ENCODE results near the gene PKD1.

The PKD1 gene

DNA sequence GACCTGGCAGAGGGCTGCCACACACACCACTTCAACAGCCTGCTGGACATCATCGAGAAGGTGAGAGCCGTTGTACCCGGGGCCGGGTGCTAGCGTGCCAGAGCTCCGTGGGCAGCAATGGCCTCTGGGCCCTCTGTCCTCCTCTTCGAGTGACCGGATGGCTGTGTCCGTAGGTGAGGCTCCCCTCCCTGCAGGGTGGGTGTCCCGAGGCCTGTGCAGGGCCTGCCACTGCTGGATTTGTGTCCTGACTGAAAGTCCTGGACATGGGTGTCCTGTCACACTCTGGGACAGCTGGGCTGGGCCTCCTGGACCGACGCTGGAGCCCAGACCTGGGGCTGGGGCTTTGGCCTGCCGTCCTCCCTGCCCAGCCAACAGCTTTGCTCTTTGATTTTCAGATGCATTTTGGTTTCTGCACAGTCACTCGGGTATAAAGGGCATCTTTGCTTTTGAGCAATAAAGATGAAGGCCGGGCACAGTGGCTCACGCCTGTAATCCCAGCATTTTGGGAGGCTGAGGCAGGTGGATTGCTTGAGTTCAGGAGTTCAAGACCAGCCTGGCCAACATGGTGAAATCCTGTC is 71.2 kb downstream of the PKD1 start:
- Histone ChIP-seq H3K4me3 (ENCODE audit: low read length in 2 of 2) (no peak overlapping the region), H3K27me3 (ENCODE audit: control insufficient read depth in 1 of 2, insufficient read depth in 2 of 2, low read length in 2 of 2) (no peaks in the 10 kb centered on the region), H3K27ac (ENCODE audit: low read length) (no peak overlapping the region), H3K4me1 (ENCODE audit: control insufficient read depth, insufficient read depth, low read length) (no peaks in the 10 kb centered on the region), H3K36me3 (ENCODE audit: control insufficient read depth in 2 of 2, insufficient read depth in 2 of 2, low read length in 2 of 2) (peaks cover 27 to 44% of the 10 kb centered on the region in 2 donors), H3K9me3 (ENCODE audit: control insufficient read depth in 2 of 2, low read length in 2 of 2) (no peaks in the 10 kb centered on the region), H3K9ac (ENCODE audit: low read length in 2 of 2) (no peak overlapping the region)

DNA sequence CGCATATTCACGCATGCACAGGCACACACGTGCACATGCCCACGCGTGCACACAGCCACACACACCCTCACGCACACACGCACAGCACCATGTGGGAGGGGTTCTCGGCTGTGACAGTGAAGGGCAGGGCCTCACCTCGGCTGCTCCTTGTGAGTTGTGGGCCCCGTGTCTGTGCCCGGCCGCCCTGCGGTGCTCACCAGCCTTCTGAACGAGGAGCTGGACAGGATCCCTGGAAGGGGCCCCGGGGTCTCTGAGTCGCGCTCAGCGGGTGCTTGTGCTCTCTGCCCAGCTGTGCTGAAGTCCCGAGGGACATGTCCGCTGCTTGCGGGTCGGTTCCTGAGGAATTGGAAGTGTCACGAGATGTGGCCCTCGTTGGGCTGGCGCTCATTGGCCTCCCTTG is 71.8 kb downstream of the PKD1 start:
- H3K9me3 ChIP-seq (ENCODE audit: control insufficient read depth in 2 of 2, low read length in 2 of 2) = no peaks in the 10 kb centered on the region
- H3K27me3 ChIP-seq (ENCODE audit: control insufficient read depth in 1 of 2, insufficient read depth in 2 of 2, low read length in 2 of 2) = no peaks in the 10 kb centered on the region
- H3K36me3 ChIP-seq (ENCODE audit: control insufficient read depth in 2 of 2, insufficient read depth in 2 of 2, low read length in 2 of 2) = peaks cover 27 to 42% of the 10 kb centered on the region in 2 donors
- H3K4me1 ChIP-seq (ENCODE audit: control insufficient read depth, insufficient read depth, low read length) = no peaks in the 10 kb centered on the region
- H3K27ac ChIP-seq (ENCODE audit: low read length) = no peak overlapping the region
- H3K9ac ChIP-seq (ENCODE audit: low read length in 2 of 2) = no peak overlapping the region
- no peak overlapping the region for H3K4me3 ChIP-seq (ENCODE audit: low read length in 2 of 2)

GRCh38 chr16:2062801-2063200 is 72.9 kb downstream of the PKD1 start:
- Histone ChIP-seq H3K27me3 (ENCODE audit: control insufficient read depth in 1 of 2, insufficient read depth in 2 of 2, low read length in 2 of 2) (no peaks in the 10 kb centered on the region), H3K9me3 (ENCODE audit: control insufficient read depth in 2 of 2, low read length in 2 of 2) (no peaks in the 10 kb centered on the region), H3K4me1 (ENCODE audit: control insufficient read depth, insufficient read depth, low read length) (no peaks in the 10 kb centered on the region), H3K36me3 (ENCODE audit: control insufficient read depth in 2 of 2, insufficient read depth in 2 of 2, low read length in 2 of 2) (peaks cover 20 to 48% of the 10 kb centered on the region in 2 donors), H3K4me3 (ENCODE audit: low read length in 2 of 2) (no peak overlapping the region), H3K27ac (ENCODE audit: low read length) (no peak overlapping the region), H3K9ac (ENCODE audit: low read length in 2 of 2) (no peak overlapping the region)

DNA sequence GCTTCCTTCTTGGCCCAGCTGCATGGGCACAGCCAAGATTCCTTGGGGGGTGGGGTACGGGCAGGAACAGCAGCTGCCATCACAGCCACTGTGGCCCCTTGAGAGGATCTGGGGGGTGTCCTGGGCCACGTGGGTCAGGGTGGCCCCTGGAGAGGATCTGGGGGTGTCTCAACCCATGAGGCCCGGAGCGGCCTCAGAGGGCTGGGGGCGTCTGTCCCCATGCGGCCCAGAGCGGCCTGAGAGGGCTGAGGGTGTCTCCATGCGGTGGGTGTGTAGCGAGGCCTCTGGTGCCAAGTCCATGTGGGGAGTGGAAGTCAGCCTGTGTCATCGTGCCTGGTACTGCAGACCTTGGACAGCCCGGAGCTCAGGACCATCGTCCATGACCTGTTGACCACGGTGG is 74.2 kb downstream of the PKD1 start:
- no peaks in the 10 kb centered on the region for H3K9me3 ChIP-seq (ENCODE audit: control insufficient read depth in 2 of 2, low read length in 2 of 2)
- peaks cover 2% of the 10 kb centered on the region for H3K4me1 ChIP-seq (ENCODE audit: control insufficient read depth, insufficient read depth, low read length)
- peaks cover 24 to 48% of the 10 kb centered on the region in 2 donors for H3K36me3 ChIP-seq (ENCODE audit: control insufficient read depth in 2 of 2, insufficient read depth in 2 of 2, low read length in 2 of 2)
- H3K4me3 ChIP-seq (ENCODE audit: low read length in 2 of 2) = no peak overlapping the region
- H3K9ac ChIP-seq (ENCODE audit: low read length in 2 of 2) = no peak overlapping the region
- no peak overlapping the region for H3K27ac ChIP-seq (ENCODE audit: low read length)
- no peaks in the 10 kb centered on the region for H3K27me3 ChIP-seq (ENCODE audit: control insufficient read depth in 1 of 2, insufficient read depth in 2 of 2, low read length in 2 of 2)

DNA sequence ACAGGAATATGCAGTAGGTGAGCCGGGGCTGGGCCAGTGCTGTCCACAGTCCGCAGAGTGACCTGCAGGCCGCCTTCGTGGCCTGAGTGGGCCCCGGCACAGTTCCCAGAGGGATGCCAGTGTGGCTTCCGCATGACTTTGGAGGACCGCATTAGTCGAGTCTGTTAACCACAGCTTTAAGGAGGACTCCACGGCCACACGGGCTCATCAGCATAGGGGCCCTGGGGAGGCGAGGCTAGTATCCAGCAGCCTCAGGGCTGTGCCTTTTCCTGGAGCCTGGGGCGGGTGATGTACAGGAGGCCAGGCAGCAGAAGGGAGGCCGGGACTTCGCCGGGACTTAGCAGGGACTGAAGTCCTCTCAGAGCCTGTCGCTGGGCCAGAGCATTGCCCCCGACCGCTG is 74.7 kb downstream of the PKD1 start:
- Histone ChIP-seq H3K27me3 (ENCODE audit: control insufficient read depth in 1 of 2, insufficient read depth in 2 of 2, low read length in 2 of 2) (no peaks in the 10 kb centered on the region), H3K4me1 (ENCODE audit: control insufficient read depth, insufficient read depth, low read length) (peaks cover 2% of the 10 kb centered on the region), H3K36me3 (ENCODE audit: control insufficient read depth in 2 of 2, insufficient read depth in 2 of 2, low read length in 2 of 2) (peaks cover 22 to 48% of the 10 kb centered on the region in 2 donors), H3K9ac (ENCODE audit: low read length in 2 of 2) (no peak overlapping the region), H3K9me3 (ENCODE audit: control insufficient read depth in 2 of 2, low read length in 2 of 2) (no peaks in the 10 kb centered on the region), H3K4me3 (ENCODE audit: low read length in 2 of 2) (no peak overlapping the region), H3K27ac (ENCODE audit: low read length) (no peak overlapping the region)

- Histone ChIP-seq H3K9me3 (ENCODE audit: control insufficient read depth in 2 of 2, low read length in 2 of 2) (no peaks in the 10 kb centered on the region), H3K4me1 (ENCODE audit: control insufficient read depth, insufficient read depth, low read length) (peaks cover 2% of the 10 kb centered on the region), H3K27me3 (ENCODE audit: control insufficient read depth in 1 of 2, insufficient read depth in 2 of 2, low read length in 2 of 2) (no peaks in the 10 kb centered on the region), H3K4me3 (ENCODE audit: low read length in 2 of 2) (no peak overlapping the region), H3K36me3 (ENCODE audit: control insufficient read depth in 2 of 2, insufficient read depth in 2 of 2, low read length in 2 of 2) (peaks cover 19 to 42% of the 10 kb centered on the region in 2 donors), H3K9ac (ENCODE audit: low read length in 2 of 2) (no peak overlapping the region), H3K27ac (ENCODE audit: low read length) (no peak overlapping the region)
Measured at GRCh38 chr16:2060346-2060745, 75.4 kb downstream of the PKD1 start.

DNA sequence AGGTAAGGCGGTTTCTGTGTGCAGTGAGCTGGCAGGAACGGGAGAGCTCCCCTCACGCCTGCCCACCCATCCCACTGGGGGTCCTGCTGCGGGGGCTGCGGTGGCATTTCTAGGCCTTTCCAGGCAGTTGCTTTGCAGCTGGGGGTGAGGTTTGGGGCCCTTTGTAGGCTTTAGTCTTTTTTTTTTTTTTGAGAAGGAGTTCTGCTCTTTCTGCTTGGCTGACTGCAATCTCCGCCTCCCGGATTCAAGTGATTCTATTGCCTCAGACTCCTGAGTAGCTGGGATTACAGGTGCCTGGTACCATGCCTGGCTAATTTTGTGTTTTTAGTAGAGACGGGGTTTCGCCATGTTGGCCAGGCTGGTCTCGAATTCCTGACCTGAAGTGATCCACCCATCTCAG is 76.8 kb downstream of the PKD1 start:
- H3K27me3 ChIP-seq (ENCODE audit: control insufficient read depth in 1 of 2, insufficient read depth in 2 of 2, low read length in 2 of 2) = no peaks in the 10 kb centered on the region
- no peak overlapping the region for H3K4me3 ChIP-seq (ENCODE audit: low read length in 2 of 2)
- H3K36me3 ChIP-seq (ENCODE audit: control insufficient read depth in 2 of 2, insufficient read depth in 2 of 2, low read length in 2 of 2) = peaks cover 29 to 47% of the 10 kb centered on the region in 2 donors
- H3K4me1 ChIP-seq (ENCODE audit: control insufficient read depth, insufficient read depth, low read length) = peaks cover 2% of the 10 kb centered on the region
- H3K9me3 ChIP-seq (ENCODE audit: control insufficient read depth in 2 of 2, low read length in 2 of 2) = no peaks in the 10 kb centered on the region
- H3K27ac ChIP-seq (ENCODE audit: low read length) = no peak overlapping the region
- no peak overlapping the region for H3K9ac ChIP-seq (ENCODE audit: low read length in 2 of 2)

DNA sequence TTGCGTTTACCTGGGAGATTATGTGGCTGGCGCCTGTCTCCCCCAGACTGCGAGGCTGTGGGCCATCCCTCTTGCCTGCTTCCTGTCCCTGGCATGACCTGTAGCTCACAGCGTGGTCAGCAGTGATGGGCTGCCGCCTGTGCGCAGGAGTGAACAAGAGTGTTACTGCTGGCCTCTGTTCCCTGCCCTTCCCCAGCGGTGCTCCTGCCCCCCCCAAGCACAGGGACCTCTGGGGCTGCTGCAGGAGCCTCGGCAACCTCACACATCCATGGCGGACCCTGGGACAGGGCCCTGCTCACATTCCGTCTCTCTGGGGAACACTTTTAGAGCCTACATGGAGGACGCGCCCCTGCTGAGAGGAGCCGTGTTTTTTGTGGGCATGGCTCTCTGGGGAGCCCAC is 77.3 kb downstream of the PKD1 start:
- no peaks in the 10 kb centered on the region for H3K27me3 ChIP-seq (ENCODE audit: control insufficient read depth in 1 of 2, insufficient read depth in 2 of 2, low read length in 2 of 2)
- H3K4me1 ChIP-seq (ENCODE audit: control insufficient read depth, insufficient read depth, low read length) = peaks cover 2% of the 10 kb centered on the region
- H3K9me3 ChIP-seq (ENCODE audit: control insufficient read depth in 2 of 2, low read length in 2 of 2) = no peaks in the 10 kb centered on the region
- peaks cover 29 to 47% of the 10 kb centered on the region in 2 donors for H3K36me3 ChIP-seq (ENCODE audit: control insufficient read depth in 2 of 2, insufficient read depth in 2 of 2, low read length in 2 of 2)
- no peak overlapping the region for H3K4me3 ChIP-seq (ENCODE audit: low read length in 2 of 2)
- no peak overlapping the region for H3K27ac ChIP-seq (ENCODE audit: low read length)
- H3K9ac ChIP-seq (ENCODE audit: low read length in 2 of 2) = no peak overlapping the region

- peaks cover 30 to 47% of the 10 kb centered on the region in 2 donors for H3K36me3 ChIP-seq (ENCODE audit: control insufficient read depth in 2 of 2, insufficient read depth in 2 of 2, low read length in 2 of 2)
- H3K9ac ChIP-seq (ENCODE audit: low read length in 2 of 2) = no peak overlapping the region
- no peak overlapping the region for H3K27ac ChIP-seq (ENCODE audit: low read length)
Measured at GRCh38 chr16:2057438-2057837, 78.3 kb downstream of the PKD1 start.

DNA sequence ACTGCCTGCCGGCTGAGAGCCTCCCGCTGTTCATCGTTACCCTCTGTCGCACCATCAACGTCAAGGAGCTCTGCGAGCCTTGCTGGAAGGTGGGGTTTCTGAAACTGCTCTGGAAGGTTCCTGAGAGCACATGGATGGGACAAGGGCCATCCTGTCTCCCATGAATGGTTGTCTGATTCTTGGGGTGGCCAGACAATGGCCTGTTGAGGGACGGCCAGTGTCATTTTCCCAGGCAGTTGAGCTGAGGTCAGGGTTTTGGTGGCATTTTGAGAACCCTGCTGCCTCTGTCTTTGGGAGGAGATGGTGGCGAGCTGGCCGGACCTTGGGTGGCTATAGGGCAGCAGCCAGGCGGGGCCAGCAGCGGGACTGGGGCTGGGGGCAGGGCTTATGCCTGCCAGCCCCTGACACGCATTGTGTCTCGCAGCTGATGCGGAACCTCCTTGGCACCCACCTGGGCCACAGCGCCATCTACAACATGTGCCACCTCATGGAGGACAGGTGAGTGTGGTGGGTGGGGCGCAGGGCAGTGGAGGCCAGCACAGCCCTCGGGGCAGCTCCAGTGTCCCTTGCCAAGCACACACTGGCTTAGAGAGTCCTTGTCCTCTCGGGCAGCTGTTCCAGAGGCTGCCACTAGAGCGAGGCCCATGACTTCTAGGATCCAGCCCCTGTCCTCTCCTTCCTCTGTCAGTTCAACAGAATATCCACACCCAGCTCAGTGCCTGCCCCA is 78.9 kb downstream of the PKD1 start:
- Histone ChIP-seq H3K36me3 (ENCODE audit: control insufficient read depth in 2 of 2, insufficient read depth in 2 of 2, low read length in 2 of 2) (peaks cover 33 to 49% of the 10 kb centered on the region in 2 donors), H3K27ac (ENCODE audit: low read length) (no peak overlapping the region), H3K27me3 (ENCODE audit: control insufficient read depth in 1 of 2, insufficient read depth in 2 of 2, low read length in 2 of 2) (no peaks in the 10 kb centered on the region), H3K9me3 (ENCODE audit: control insufficient read depth in 2 of 2, low read length in 2 of 2) (no peaks in the 10 kb centered on the region), H3K9ac (ENCODE audit: low read length in 2 of 2) (no peak overlapping the region), H3K4me1 (ENCODE audit: control insufficient read depth, insufficient read depth, low read length) (peaks cover 2% of the 10 kb centered on the region), H3K4me3 (ENCODE audit: low read length in 2 of 2) (no peak overlapping the region)

More at GRCh38 chr16:2057438-2057837, 78.3 kb downstream of the PKD1 start:
- Histone ChIP-seq H3K4me1 (ENCODE audit: control insufficient read depth, insufficient read depth, low read length) (peaks cover 2% of the 10 kb centered on the region), H3K4me3 (ENCODE audit: low read length in 2 of 2) (no peak overlapping the region), H3K9me3 (ENCODE audit: control insufficient read depth in 2 of 2, low read length in 2 of 2) (no peaks in the 10 kb centered on the region), H3K27me3 (ENCODE audit: control insufficient read depth in 1 of 2, insufficient read depth in 2 of 2, low read length in 2 of 2) (no peaks in the 10 kb centered on the region)

GRCh38 chr16:2056077-2056476 is 79.6 kb downstream of the PKD1 start:
- H3K4me1 ChIP-seq (ENCODE audit: control insufficient read depth, insufficient read depth, low read length) = peaks cover 2% of the 10 kb centered on the region
- H3K36me3 ChIP-seq (ENCODE audit: control insufficient read depth in 2 of 2, insufficient read depth in 2 of 2, low read length in 2 of 2) = peaks cover 33 to 53% of the 10 kb centered on the region in 2 donors
- H3K27me3 ChIP-seq (ENCODE audit: control insufficient read depth in 1 of 2, insufficient read depth in 2 of 2, low read length in 2 of 2) = no peaks in the 10 kb centered on the region
- H3K4me3 ChIP-seq (ENCODE audit: low read length in 2 of 2) = no peak overlapping the region
- H3K9me3 ChIP-seq (ENCODE audit: control insufficient read depth in 2 of 2, low read length in 2 of 2) = no peaks in the 10 kb centered on the region
- no peak overlapping the region for H3K9ac ChIP-seq (ENCODE audit: low read length in 2 of 2)
- no peak overlapping the region for H3K27ac ChIP-seq (ENCODE audit: low read length)

Measured in stomach smooth muscle (tissue), 2 donors.